HCT116 (cell line): ENCODE results near the gene SLC6A6.

Experiments used
- EZH2phosphoT487 ChIP-seq: fragments of 200-600 bp; IDR thresholded peaks from 2 replicates; pipeline ENCODE4 v1.6.1; 2018; ENCODE audit warnings: antibody characterized with exemption, borderline replicate concordance
- POLR2A ChIP-seq: IDR thresholded peaks from 2 replicates; pipeline ENCODE4 v1.7.0; 2011; ENCODE audit warnings: borderline replicate concordance; ENCODE audit not compliant: insufficient read depth, insufficient read length; ENCODE audit errors: extremely low read depth
- POLR2AphosphoS5 ChIP-seq: IDR thresholded peaks from 2 replicates; pipeline ENCODE4 v1.6.1; 2011; ENCODE audit warnings: mild to moderate bottlenecking, low read depth, low read length, moderate library complexity
- SRF ChIP-seq: IDR thresholded peaks from 2 replicates; pipeline ENCODE4 v1.6.1; 2012; ENCODE audit warnings: low read depth
- TF ChIP-seq, protein P1 (sequence below), 3 experiments: fragments of 200-600 bp in 1 of 3; sonication (generic) in 1 of 3; IDR thresholded peaks in 2 of 3; conservative IDR thresholded peaks in 1 of 3; 2 replicates each; pipeline ENCODE4 v1.5.1; 2012 to 2017; ENCODE audit warnings: low read depth in 2 of 3, low read length in 2 of 3, antibody characterized with exemption in 1 of 3, borderline replicate concordance in 1 of 3, control low read depth in 1 of 3, mild to moderate bottlenecking in 1 of 3, mixed read lengths in 1 of 3, mixed run types in 1 of 3, moderate library complexity in 1 of 3; ENCODE audit not compliant: insufficient read depth in 1 of 3

DNA sequence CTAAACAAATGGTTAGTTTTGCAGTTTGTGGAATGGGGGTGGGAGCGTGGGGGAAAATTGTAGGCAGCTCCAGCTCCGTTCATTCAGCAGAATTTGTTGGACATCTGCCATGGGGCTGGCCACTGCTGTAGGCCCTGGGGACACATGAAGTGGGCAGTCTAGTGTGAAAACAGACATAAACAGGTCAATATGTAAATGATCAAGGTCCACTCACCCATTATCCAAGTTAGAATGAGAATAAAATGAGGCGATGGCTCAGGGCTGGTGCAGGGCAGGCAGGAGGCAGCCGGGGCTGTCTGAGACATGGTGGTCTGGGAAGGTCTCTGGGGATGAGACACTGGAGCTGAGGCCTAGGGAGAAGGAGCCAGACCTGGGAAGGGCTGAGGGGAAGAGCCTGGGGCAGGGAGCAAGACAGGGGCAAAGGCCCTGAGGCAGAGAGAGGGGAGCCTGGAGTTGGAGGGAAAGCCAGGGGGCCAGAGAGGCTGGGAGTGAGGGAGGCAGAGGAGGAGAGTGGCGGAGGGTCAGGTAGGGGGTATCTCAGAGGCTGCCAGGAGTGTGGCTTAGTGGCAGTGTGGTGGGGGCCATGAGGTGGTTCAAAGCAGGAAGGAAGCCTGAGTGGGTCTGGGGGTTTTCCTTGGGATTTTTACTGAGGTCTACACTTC is 6.2 kb upstream of the SLC6A6 start:
- TF ChIP-seq, protein P1, sequence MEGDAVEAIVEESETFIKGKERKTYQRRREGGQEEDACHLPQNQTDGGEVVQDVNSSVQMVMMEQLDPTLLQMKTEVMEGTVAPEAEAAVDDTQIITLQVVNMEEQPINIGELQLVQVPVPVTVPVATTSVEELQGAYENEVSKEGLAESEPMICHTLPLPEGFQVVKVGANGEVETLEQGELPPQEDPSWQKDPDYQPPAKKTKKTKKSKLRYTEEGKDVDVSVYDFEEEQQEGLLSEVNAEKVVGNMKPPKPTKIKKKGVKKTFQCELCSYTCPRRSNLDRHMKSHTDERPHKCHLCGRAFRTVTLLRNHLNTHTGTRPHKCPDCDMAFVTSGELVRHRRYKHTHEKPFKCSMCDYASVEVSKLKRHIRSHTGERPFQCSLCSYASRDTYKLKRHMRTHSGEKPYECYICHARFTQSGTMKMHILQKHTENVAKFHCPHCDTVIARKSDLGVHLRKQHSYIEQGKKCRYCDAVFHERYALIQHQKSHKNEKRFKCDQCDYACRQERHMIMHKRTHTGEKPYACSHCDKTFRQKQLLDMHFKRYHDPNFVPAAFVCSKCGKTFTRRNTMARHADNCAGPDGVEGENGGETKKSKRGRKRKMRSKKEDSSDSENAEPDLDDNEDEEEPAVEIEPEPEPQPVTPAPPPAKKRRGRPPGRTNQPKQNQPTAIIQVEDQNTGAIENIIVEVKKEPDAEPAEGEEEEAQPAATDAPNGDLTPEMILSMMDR (IDR thresholded peaks at IDR 0.05 in 2 of 3, conservative IDR thresholded peaks at IDR 0.05 in 1 of 3; ENCODE audit: borderline replicate concordance in 1 of 3, insufficient read depth in 1 of 3, low read depth in 2 of 3, low read length in 2 of 3): no peak
- no peak for TF ChIP-seq EZH2phosphoT487
- TF ChIP-seq POLR2A: no peak
- no peak for TF ChIP-seq SRF
- no peak for TF ChIP-seq POLR2AphosphoS5
